BE2C (cell line): Measurements from ENCODE around the gene SERPINB13.
"Not testable (repeated sequence)": the region's sequence is repeated elsewhere in the genome, so short reads cannot be mapped to it uniquely, and the experiment has no call there.

Experiments used
- DNase-seq: peaks from one replicate; pipeline ENCODE4 v3.0.0-alpha.2; 2020
- H3K27me3 ChIP-seq: fragments of 250-450 bp; sonication (Bioruptor Pico); 2 replicates; pipeline ENCODE4 v1.5.1; 2020; ENCODE audit warnings: mild to moderate bottlenecking
- H3K36me3 ChIP-seq: fragments of 250-450 bp; sonication (Bioruptor Pico); 2 replicates; pipeline ENCODE4 v1.5.1; 2020; ENCODE audit warnings: mild to moderate bottlenecking
- H3K4me1 ChIP-seq: fragments of 250-450 bp; sonication (Bioruptor Pico); 2 replicates; pipeline ENCODE4 v1.5.1; 2020
- H3K4me3 ChIP-seq: 2 replicates; pipeline ENCODE4 v1.5.1; 2011; ENCODE audit warnings: low read depth, low read length
- H3K9me3 ChIP-seq: fragments of 250-450 bp; sonication (Bioruptor Pico); 2 replicates; pipeline ENCODE4 v1.5.1; 2020
- CTCF ChIP-seq: IDR thresholded peaks from 2 replicates; pipeline ENCODE4 v1.5.1; 2012; ENCODE audit warnings: mild to moderate bottlenecking, low read depth, low read length

SERPINB13 gene

GRCh38 chr18:63626431-63626830, 39.3 kb downstream of the SERPINB13 start:
- Histone ChIP-seq H3K27me3 (no peaks in the 10 kb centered on the region), H3K36me3 (no peaks in the 10 kb centered on the region), H3K4me3 (no peak overlapping the region), H3K4me1 (no peaks in the 10 kb centered on the region), H3K9me3 (no peaks in the 10 kb centered on the region)
- TF ChIP-seq CTCF: no peak
- no peak for DNase-seq

- DNase-seq: no peak
- H3K4me1 ChIP-seq: no peaks in the 10 kb centered on the region
- no peak for TF ChIP-seq CTCF
- H3K27me3 ChIP-seq: no peaks in the 10 kb centered on the region
- no peaks in the 10 kb centered on the region for H3K36me3 ChIP-seq
- H3K4me3 ChIP-seq: no peak overlapping the region
- H3K9me3 ChIP-seq: no peaks in the 10 kb centered on the region
These were observed 40.7 kb downstream of the SERPINB13 start for GRCh38 chr18:63627819-63628218.

- no peaks in the 10 kb centered on the region for H3K9me3 ChIP-seq
- TF ChIP-seq CTCF: no peak
- no peak for DNase-seq
- no peaks in the 10 kb centered on the region for H3K4me1 ChIP-seq
- no peaks in the 10 kb centered on the region for H3K36me3 ChIP-seq
- H3K27me3 ChIP-seq: no peaks in the 10 kb centered on the region
- no peak overlapping the region for H3K4me3 ChIP-seq
These were observed 50.6 kb downstream of the SERPINB13 start for GRCh38 chr18:63637703-63638102.

- not testable (repeated sequence) for H3K9me3 ChIP-seq, DNase-seq, H3K27me3 ChIP-seq, H3K36me3 ChIP-seq, H3K4me1 ChIP-seq, H3K4me3 ChIP-seq
These were observed 54.1 kb downstream of the SERPINB13 start for GRCh38 chr18:63641157-63641680.

- not testable (repeated sequence) for H3K4me1 ChIP-seq, H3K9me3 ChIP-seq, DNase-seq
These were observed 55.7 kb downstream of the SERPINB13 start for GRCh38 chr18:63642668-63643356.

GRCh38 chr18:63644142-63644541, 57.0 kb downstream of the SERPINB13 start, which contains the start of gene SERPINB4:
TSS of gene SERPINB4 (minus strand) at chr18:63644256. CDS start at chr18:63643577, 679 bp downstream.
- H3K27me3 ChIP-seq, H3K9me3 ChIP-seq, H3K4me3 ChIP-seq, H3K36me3 ChIP-seq, DNase-seq, H3K4me1 ChIP-seq: not testable (repeated sequence)

More at GRCh38 chr18:63642668-63643356, 55.7 kb downstream of the SERPINB13 start:
- H3K27me3 ChIP-seq, H3K4me3 ChIP-seq, H3K36me3 ChIP-seq: not testable (repeated sequence)

GRCh38 chr18:63644694-63645093, 57.6 kb downstream of the SERPINB13 start:
- not testable (repeated sequence) for H3K36me3 ChIP-seq, H3K9me3 ChIP-seq, DNase-seq

GRCh38 chr18:63646936-63647335, 59.8 kb downstream of the SERPINB13 start:
- H3K27me3 ChIP-seq: no peaks in the 10 kb centered on the region
- no peak for TF ChIP-seq CTCF
- no peaks in the 10 kb centered on the region for H3K4me1 ChIP-seq
- H3K36me3 ChIP-seq: no peaks in the 10 kb centered on the region
- no peak for DNase-seq
- no peaks in the 10 kb centered on the region for H3K9me3 ChIP-seq
- no peak overlapping the region for H3K4me3 ChIP-seq

More at GRCh38 chr18:63644694-63645093, 57.6 kb downstream of the SERPINB13 start:
- H3K4me3 ChIP-seq, H3K27me3 ChIP-seq, H3K4me1 ChIP-seq: not testable (repeated sequence)
